ENCODE results near the gene RBFA. TPM values are rescaled to one million over a fixed set of nuclear protein-coding genes. Genes with fewer than 3 reads are reported as not detected.
"Not testable (repeated sequence)": the region's sequence is repeated elsewhere in the genome, so short reads cannot be mapped to it uniquely, and the experiment has no call there.

RBFA gene
- total RNA-seq, 2 donors from 2014 or later, result 21.7 to 37.5 TPM

DNA sequence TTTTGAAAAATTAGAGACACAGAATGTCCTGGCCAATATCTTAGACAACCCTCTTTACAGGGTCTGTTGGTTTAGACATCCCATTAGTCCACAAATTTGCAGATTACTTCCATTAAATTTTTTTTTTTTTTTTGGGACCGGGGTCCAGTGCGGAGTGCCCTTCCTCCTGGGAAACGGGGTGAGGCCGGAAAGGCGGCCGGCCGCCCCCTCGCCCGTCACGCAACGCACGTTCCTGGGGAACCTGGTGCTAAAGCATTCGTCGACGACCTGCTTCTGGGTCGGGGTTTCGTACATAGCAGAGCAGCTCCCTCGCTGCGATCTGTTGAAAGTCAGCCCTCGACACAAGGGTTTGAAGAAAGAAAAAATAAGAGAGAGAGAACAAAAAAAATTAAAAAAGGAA, 21.5 kb upstream of the RBFA start:
- no peak overlapping the region for H3K4me3 ChIP-seq
- no peak overlapping the region for H3K27ac ChIP-seq
- TF ChIP-seq CTCF (IDR thresholded peaks at IDR 0.05), result no peak
- DNase-seq (ENCODE audit: low spot score) (no peak), ATAC-seq (ENCODE audit: insufficient number of reproducible peaks, low FRiP score, low read depth) (no peak)
- peaks cover 4 to 11% of the 10 kb centered on the region in 2 donors for H3K4me1 ChIP-seq (ENCODE audit: control insufficient read depth in 1 of 2, low read depth in 2 of 2)
- no peaks in the 10 kb centered on the region for H3K36me3 ChIP-seq
- peaks cover 6% of the 10 kb centered on the region for H3K9me3 ChIP-seq
- no peaks in the 10 kb centered on the region for H3K27me3 ChIP-seq (replicated peaks; ENCODE audit: insufficient read depth)

- H3K36me3 ChIP-seq, result no peaks in the 10 kb centered on the region
- no peak for DNase-seq (ENCODE audit: low spot score)
- ATAC-seq (ENCODE audit: insufficient number of reproducible peaks, low FRiP score, low read depth), result no peak
- no peak for TF ChIP-seq CTCF (IDR thresholded peaks at IDR 0.05)
- H3K4me1 ChIP-seq (ENCODE audit: control insufficient read depth in 1 of 2, low read depth in 2 of 2), result no peaks in the 10 kb centered on the region
- H3K4me3 ChIP-seq, result no peak overlapping the region
- H3K27ac ChIP-seq, result no peak overlapping the region
- peaks cover 84% of the 10 kb centered on the region for H3K9me3 ChIP-seq
- no peaks in the 10 kb centered on the region for H3K27me3 ChIP-seq (replicated peaks; ENCODE audit: insufficient read depth)
Measured at GRCh38 chr18:80022613-80023012, 11.6 kb upstream of the RBFA start.

DNA sequence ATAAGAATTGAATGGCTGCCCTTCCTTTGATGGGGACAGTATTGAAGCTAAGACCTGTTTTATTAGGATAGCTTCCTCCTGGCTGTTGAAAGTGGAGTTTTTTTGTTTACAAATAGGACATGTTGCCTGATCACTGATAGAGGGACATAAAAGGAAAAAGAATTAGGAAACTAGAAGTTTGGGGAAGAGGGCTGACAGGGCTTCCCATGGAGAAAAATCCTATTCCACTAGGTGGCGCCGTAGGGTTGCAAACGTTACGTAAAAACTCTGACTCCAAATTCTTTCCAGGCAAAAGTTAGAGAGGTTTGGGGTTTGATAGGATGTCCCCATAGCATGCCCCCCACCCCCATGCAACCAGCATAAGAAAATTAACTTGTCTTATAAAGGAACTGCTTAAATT, 11.1 kb upstream of the RBFA start:
- no peak for TF ChIP-seq CTCF (IDR thresholded peaks at IDR 0.05)
- Histone ChIP-seq H3K27ac (no peak overlapping the region), H3K27me3 (replicated peaks; ENCODE audit: insufficient read depth) (no peaks in the 10 kb centered on the region), H3K4me1 (ENCODE audit: control insufficient read depth in 1 of 2, low read depth in 2 of 2) (no peaks in the 10 kb centered on the region), H3K9me3 (peaks cover 84% of the 10 kb centered on the region), H3K36me3 (no peaks in the 10 kb centered on the region), H3K4me3 (no peak overlapping the region)
- DNase-seq (ENCODE audit: low spot score) (no peak), ATAC-seq (ENCODE audit: insufficient number of reproducible peaks, low FRiP score, low read depth) (no peak)

- H3K27me3 ChIP-seq (replicated peaks; ENCODE audit: insufficient read depth), result no peaks in the 10 kb centered on the region
- peaks cover 56% of the 10 kb centered on the region for H3K9me3 ChIP-seq
- no peaks in the 10 kb centered on the region for H3K4me1 ChIP-seq (ENCODE audit: control insufficient read depth in 1 of 2, low read depth in 2 of 2)
- no peak overlapping the region for H3K4me3 ChIP-seq
- H3K36me3 ChIP-seq, result no peaks in the 10 kb centered on the region
- H3K27ac ChIP-seq, result no peak overlapping the region
- DNase-seq (ENCODE audit: low spot score) (no peak), ATAC-seq (ENCODE audit: insufficient number of reproducible peaks, low FRiP score, low read depth) (no peak)
- no peak for TF ChIP-seq CTCF (IDR thresholded peaks at IDR 0.05)
Measured at GRCh38 chr18:80026363-80026762, 7.9 kb upstream of the RBFA start.

GRCh38 chr18:80027719-80028118, 6.5 kb upstream of the RBFA start:
- not testable (repeated sequence) for H3K27me3 ChIP-seq (replicated peaks; ENCODE audit: insufficient read depth); H3K36me3 ChIP-seq; DNase-seq (ENCODE audit: low spot score); H3K4me1 ChIP-seq (ENCODE audit: control insufficient read depth in 1 of 2, low read depth in 2 of 2); H3K4me3 ChIP-seq; ATAC-seq (ENCODE audit: insufficient number of reproducible peaks, low FRiP score, low read depth); H3K27ac ChIP-seq
- H3K9me3 ChIP-seq, result peaks cover 42% of the 10 kb centered on the region

GRCh38 chr18:80029690-80030089, 4.5 kb upstream of the RBFA start:
- H3K27ac ChIP-seq, result no peak overlapping the region
- H3K9me3 ChIP-seq, result peaks cover 23% of the 10 kb centered on the region
- ATAC-seq (ENCODE audit: insufficient number of reproducible peaks, low FRiP score, low read depth), result no peak
- H3K4me3 ChIP-seq, result no peak overlapping the region
- no peaks in the 10 kb centered on the region for H3K36me3 ChIP-seq
- no peak for DNase-seq (ENCODE audit: low spot score)
- no peaks in the 10 kb centered on the region for H3K27me3 ChIP-seq (replicated peaks; ENCODE audit: insufficient read depth)
- TF ChIP-seq CTCF (IDR thresholded peaks at IDR 0.05), result no peak
- H3K4me1 ChIP-seq (ENCODE audit: control insufficient read depth in 1 of 2, low read depth in 2 of 2), result peaks cover 0 to under 1% of the 10 kb centered on the region in 2 donors
